ENCODE data around the gene CBX1.

GRCh38 chr17:48102043-48102750 lies 919 bp upstream of the CBX1 start:
- TF ChIP-seq CTCF (IDR thresholded peaks at IDR 0.05), result no peak
- no peak for TF ChIP-seq POLR2A (IDR thresholded peaks at IDR 0.05)
- TF ChIP-seq EP300 (IDR thresholded peaks at IDR 0.05), result no peak
- TF ChIP-seq POLR2AphosphoS5 (IDR thresholded peaks at IDR 0.05), result no peak
